Muscle layer of colon (tissue), 2 donors: ENCODE measurements around the gene TYRP1.

Experiments used
- H3K27ac ChIP-seq: one replicate; pipeline ENCODE4 v1.7.0; 2013; ENCODE audit warnings: low read depth, mild to moderate bottlenecking, low read length, moderate library complexity
- H3K27me3 ChIP-seq, 2 donors: one replicate each; pipeline ENCODE4 v1.7.0; 2013; ENCODE audit warnings: low read length in 2 of 2, mild to moderate bottlenecking in 2 of 2; ENCODE audit not compliant: insufficient read depth in 2 of 2, control insufficient read depth in 1 of 2
- H3K36me3 ChIP-seq: one replicate; pipeline ENCODE4 v1.7.0; 2013; ENCODE audit warnings: mild to moderate bottlenecking, low read length; ENCODE audit not compliant: insufficient read depth
- H3K4me1 ChIP-seq: one replicate; pipeline ENCODE4 v1.7.0; 2013; ENCODE audit warnings: mild to moderate bottlenecking, low read length; ENCODE audit not compliant: insufficient read depth
- H3K4me3 ChIP-seq, 2 donors: one replicate each; pipeline ENCODE4 v1.7.0; 2013; ENCODE audit warnings: low read length in 2 of 2, low read depth in 1 of 2, mild to moderate bottlenecking in 1 of 2, moderate library complexity in 1 of 2
- H3K9ac ChIP-seq: one replicate; pipeline ENCODE4 v1.7.0; 2013; ENCODE audit warnings: low read length
- H3K9me3 ChIP-seq: one replicate; pipeline ENCODE4 v1.7.0; 2013; ENCODE audit warnings: mild to moderate bottlenecking, low read length
- donor health status: abdominal sarcoma.
- donor health status: Adenocarcinoma of cecum.

TYRP1 gene

DNA sequence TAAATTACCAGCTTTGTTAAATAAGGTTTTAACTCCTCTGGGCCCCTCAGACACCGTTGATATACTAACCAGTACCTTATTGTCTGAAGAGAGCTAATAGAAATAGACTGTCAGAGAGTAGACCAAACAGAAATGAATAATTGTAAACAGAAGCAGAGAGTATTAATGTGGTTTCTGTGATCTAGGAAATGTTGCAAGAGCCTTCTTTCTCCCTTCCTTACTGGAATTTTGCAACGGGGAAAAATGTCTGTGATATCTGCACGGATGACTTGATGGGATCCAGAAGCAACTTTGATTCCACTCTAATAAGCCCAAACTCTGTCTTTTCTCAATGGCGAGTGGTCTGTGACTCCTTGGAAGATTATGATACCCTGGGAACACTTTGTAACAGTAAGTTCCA, 5.1 kb downstream of the TYRP1 start:
- Histone ChIP-seq H3K27ac (no peak overlapping the region), H3K9ac (no peak overlapping the region), H3K4me3 (no peak overlapping the region)

DNA sequence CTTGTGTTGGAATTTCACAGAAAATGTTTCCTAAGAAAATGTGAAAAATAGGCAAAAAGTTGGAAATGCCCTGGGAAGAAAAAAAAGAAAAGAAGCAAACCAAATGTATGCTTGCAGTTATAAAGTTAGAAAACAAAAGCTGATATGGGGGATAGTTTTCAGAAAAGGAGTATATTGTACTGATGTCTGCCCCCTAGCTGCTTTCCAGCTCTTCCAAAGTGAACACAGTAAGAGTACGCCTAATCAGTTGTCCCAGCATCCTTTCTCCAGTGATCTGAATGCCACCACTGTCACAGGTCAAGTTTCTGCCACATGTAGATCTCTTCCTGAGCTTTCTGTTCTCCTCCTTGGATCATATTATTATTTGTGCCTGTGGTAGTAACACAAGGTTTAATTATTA, 5.8 kb downstream of the TYRP1 start:
- no peaks in the 10 kb centered on the region for H3K27me3 ChIP-seq
- H3K9me3 ChIP-seq: no peaks in the 10 kb centered on the region
- no peak overlapping the region for H3K4me3 ChIP-seq
- no peak overlapping the region for H3K27ac ChIP-seq
- H3K36me3 ChIP-seq: no peaks in the 10 kb centered on the region
- no peak overlapping the region for H3K9ac ChIP-seq
- peaks cover 15% of the 10 kb centered on the region for H3K4me1 ChIP-seq

More for the DNA sequence above, 5.1 kb downstream of the TYRP1 start:
- Histone ChIP-seq H3K27me3 (no peaks in the 10 kb centered on the region), H3K9me3 (no peaks in the 10 kb centered on the region), H3K36me3 (no peaks in the 10 kb centered on the region), H3K4me1 (peaks cover 15% of the 10 kb centered on the region)

DNA sequence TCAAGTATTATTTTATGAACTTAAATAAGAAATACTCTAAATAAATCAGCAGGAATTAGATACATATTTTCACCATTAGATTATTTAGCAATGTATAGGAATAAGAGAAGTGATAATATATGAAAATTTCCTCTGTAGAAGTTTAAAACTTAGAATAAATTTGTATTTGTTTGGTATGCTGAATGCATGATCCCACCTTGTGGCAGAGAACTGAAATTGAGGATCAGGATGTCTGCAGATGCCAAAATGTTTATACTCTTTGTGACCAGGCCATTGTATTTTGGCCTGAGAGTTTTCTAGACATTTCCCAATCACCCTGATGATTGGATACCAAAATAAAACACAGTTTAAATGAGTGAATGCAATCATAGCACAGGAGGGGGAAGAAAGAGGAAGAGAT, 6.3 kb downstream of the TYRP1 start:
- Histone ChIP-seq H3K9me3 (no peaks in the 10 kb centered on the region), H3K4me1 (peaks cover 15% of the 10 kb centered on the region), H3K36me3 (no peaks in the 10 kb centered on the region), H3K4me3 (no peak overlapping the region), H3K27me3 (no peaks in the 10 kb centered on the region), H3K9ac (no peak overlapping the region), H3K27ac (no peak overlapping the region)

DNA sequence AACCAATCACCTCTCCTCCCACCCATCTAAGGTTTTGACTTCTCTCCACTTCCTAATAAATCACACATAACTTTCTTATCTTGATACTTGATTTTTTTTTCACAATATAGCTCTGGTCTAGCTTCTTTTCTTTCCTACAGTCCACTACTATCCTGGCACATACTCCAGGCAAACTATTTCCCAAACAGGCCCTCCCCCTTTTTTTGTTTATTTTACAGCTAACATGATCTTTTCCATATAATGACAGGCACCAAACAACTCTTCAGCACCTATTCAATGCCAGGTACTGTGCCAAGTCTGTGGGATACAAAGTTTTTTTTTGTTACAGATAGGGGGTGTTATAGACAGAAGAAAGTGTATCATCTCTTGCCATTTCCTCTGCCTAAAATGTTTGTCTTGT, 7.9 kb downstream of the TYRP1 start:
- Histone ChIP-seq H3K27me3 (no peaks in the 10 kb centered on the region), H3K4me3 (no peak overlapping the region), H3K9me3 (no peaks in the 10 kb centered on the region), H3K4me1 (peaks cover 15% of the 10 kb centered on the region), H3K36me3 (no peaks in the 10 kb centered on the region), H3K27ac (no peak overlapping the region), H3K9ac (no peak overlapping the region)

DNA sequence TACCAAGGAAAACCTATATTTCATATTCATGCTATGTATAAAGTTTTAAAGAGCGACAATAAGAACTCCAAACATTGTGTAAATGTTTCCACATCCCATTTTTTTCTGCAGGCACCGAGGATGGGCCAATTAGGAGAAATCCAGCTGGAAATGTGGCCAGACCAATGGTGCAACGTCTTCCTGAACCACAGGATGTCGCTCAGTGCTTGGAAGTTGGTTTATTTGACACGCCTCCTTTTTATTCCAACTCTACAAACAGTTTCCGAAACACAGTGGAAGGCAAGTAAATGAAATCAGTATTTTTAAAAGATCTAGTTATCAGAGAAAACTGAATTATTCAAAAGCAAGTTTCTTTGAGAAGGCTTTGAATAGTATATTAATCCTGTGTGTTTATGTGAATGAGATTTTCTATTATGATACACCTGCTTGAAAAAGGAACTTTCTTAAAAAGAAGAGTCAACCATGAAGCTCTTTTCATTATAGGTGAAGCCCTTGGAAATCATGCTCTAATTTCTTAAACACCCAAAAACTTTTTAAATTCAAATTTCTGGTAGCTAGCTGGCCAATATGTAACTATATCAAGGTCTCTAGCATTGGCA, 9.1 kb downstream of the TYRP1 start:
- H3K27ac ChIP-seq: no peak overlapping the region
- no peaks in the 10 kb centered on the region for H3K9me3 ChIP-seq
- no peaks in the 10 kb centered on the region for H3K27me3 ChIP-seq
- peaks cover 15% of the 10 kb centered on the region for H3K4me1 ChIP-seq
- H3K36me3 ChIP-seq: no peaks in the 10 kb centered on the region
- H3K9ac ChIP-seq: no peak overlapping the region
- H3K4me3 ChIP-seq: no peak overlapping the region

DNA sequence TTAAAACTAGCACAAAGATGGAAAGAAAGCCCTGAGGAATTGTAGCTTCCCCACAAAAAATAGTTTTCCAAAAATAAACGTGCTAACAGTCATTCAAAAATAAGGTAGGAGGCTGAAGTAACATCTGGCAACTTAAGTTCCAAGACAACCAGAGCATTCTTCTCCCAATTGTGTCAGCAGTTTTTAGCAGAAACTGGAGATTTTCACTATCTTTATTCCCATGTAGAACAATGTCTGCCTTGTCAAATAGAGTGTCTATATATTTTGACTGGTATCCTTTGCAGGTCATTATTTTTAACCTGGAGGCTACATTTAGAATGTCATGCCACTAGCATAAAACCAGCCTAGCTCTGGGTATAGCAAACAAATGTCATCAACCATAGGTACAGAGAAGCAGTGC, 10.8 kb downstream of the TYRP1 start:
- Histone ChIP-seq H3K27me3 (no peaks in the 10 kb centered on the region), H3K4me3 (no peak overlapping the region), H3K9me3 (no peaks in the 10 kb centered on the region), H3K4me1 (no peaks in the 10 kb centered on the region), H3K27ac (no peak overlapping the region), H3K36me3 (no peaks in the 10 kb centered on the region), H3K9ac (no peak overlapping the region)

DNA sequence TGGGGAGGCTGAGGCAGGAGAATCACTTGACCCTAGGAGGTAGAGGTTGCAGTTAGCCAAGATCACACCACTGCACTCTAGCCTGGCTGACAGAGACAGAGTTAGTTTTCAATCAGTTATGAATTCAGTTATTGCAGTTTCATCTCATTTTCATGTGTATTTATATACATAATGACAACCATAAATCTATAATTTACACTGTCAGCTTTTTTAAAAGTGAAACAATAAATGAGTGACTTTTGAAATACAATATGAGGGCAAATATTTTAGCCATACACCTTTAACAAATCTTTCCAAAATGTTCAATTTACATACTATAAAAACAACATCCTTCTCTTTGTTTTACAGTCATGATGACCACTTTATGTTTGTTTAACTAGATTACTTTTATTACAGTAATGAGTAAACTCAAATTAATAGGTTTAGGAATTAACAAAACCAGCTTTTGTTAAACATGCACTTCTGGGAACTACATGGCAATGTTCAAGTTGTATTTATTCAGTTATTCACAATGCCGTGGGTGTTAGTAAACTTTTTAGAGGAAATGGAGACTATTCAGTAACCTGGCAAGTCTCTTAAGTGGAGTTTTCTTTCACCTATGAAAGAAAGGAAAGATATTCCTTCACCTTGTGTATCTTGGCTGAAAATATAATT, 12.7 kb downstream of the TYRP1 start:
- Histone ChIP-seq H3K9ac (no peak overlapping the region), H3K9me3 (no peaks in the 10 kb centered on the region), H3K27ac (no peak overlapping the region), H3K27me3 (no peaks in the 10 kb centered on the region), H3K4me3 (no peak overlapping the region), H3K4me1 (no peaks in the 10 kb centered on the region), H3K36me3 (no peaks in the 10 kb centered on the region)

DNA sequence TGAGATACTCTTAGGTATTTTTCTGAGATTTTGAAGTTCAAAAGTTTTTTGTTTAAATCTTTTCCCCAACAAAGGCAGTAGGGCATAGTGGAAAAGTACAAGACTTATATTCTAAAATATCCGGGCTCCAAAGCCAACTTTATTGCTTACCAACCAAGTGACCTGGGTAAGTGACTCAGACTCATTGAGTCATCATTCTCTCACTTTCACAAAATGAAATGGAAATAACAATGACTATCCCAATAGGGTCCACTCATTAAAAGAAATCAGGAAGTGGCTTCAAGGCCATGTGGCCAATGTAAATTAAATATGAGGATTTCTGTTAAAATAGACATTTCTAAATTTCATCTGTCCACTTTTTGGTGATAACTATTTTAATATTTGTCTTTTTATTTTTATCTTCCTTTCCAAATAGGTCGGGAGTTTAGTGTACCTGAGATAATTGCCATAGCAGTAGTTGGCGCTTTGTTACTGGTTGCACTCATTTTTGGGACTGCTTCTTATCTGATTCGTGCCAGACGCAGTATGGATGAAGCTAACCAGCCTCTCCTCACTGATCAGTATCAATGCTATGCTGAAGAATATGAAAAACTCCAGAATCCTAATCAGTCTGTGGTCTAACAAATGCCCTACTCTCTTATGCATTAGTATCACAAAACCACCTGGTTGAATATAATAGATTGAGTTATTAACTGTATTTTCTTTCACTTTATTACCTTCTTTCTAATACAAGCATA, 15.5 kb downstream of the TYRP1 start:
- no peak overlapping the region for H3K9ac ChIP-seq
- H3K27ac ChIP-seq: no peak overlapping the region
- no peaks in the 10 kb centered on the region for H3K36me3 ChIP-seq
- no peaks in the 10 kb centered on the region for H3K9me3 ChIP-seq
- H3K4me1 ChIP-seq: no peaks in the 10 kb centered on the region
- no peaks in the 10 kb centered on the region for H3K27me3 ChIP-seq
- H3K4me3 ChIP-seq: no peak overlapping the region

DNA sequence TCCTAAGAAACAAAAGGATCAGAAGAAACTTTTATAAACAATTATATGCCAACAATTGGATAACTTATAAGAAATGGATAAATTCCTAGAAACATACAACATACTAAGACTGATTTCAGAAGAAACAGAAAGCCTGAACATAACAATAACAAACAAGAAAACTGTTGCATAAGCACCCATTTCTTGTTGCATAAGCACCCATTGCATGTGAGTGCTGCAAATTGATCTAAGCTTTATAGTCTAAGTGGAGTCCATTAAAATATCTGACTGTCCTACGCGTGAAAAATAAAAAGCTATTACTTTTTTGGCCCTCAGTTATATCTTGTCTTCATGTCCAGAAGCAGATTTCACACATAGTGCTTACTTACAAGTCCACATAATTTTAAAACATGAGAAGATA, 19.3 kb downstream of the TYRP1 start:
- Histone ChIP-seq H3K9ac (no peak overlapping the region), H3K27ac (no peak overlapping the region), H3K36me3 (no peaks in the 10 kb centered on the region), H3K27me3 (no peaks in the 10 kb centered on the region), H3K4me1 (no peaks in the 10 kb centered on the region), H3K4me3 (no peak overlapping the region), H3K9me3 (no peaks in the 10 kb centered on the region)

DNA sequence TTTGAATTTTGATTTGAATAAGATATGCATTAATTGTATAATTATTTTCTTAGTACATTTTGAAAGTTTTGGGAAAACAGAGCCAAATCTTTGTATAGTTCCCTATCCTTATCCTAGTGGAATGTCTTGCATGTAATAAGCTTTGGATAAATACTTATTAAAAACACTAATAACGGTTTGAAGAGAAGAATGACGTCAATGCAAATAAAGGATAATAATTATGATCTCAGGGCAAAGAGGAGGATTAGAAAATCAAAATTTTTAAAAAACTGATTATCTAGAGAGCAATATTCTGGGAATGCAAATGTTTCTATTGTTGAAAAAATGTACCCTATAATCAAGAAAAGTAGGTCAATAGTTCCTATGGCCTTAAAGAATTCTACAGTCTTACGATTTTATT, 22.1 kb downstream of the TYRP1 start:
- Histone ChIP-seq H3K4me3 (no peak overlapping the region), H3K27me3 (no peaks in the 10 kb centered on the region), H3K9me3 (no peaks in the 10 kb centered on the region), H3K4me1 (no peaks in the 10 kb centered on the region), H3K9ac (no peak overlapping the region), H3K27ac (no peak overlapping the region), H3K36me3 (no peaks in the 10 kb centered on the region)

DNA sequence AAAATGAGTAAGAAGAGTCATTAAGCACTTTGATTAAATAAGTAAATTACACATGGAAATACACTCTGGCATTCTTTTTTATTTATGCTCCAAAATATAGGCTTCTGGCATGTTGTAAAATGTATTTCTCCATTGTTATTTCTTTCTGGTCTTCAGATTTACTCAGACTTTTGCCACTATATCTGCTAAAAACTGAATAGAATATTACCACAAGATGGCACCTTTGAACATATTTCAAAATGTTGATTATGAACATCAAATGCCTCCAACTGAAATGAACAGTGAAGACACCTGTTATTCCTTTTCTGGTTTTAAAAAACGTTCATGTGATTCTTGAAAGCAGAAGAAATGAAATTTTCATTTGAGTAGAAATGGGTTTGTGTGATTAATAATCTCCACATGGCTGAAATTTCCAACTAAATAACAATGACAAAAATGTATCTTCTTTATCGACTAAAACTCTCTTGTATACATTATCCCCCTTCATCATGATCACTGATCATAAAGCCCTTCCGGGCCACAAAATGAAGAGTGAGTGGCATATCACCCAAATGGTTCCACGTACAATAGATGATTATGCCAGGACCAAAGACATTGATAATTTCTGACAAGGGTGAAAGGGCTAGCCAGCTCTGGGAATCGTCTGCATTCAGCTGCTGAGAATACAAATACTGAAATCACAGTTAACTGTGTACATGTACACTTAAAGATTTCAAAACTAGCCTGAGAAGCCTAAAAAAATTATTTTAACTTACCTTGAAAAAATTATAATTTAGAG, 23.8 kb downstream of the TYRP1 start:
- H3K4me1 ChIP-seq: no peaks in the 10 kb centered on the region
- H3K36me3 ChIP-seq: no peaks in the 10 kb centered on the region
- no peaks in the 10 kb centered on the region for H3K27me3 ChIP-seq
- no peak overlapping the region for H3K9ac ChIP-seq
- no peak overlapping the region for H3K27ac ChIP-seq
- H3K9me3 ChIP-seq: no peaks in the 10 kb centered on the region
- no peak overlapping the region for H3K4me3 ChIP-seq
